HG02870 (cell line): ENCODE measurements around the gene TBC1D26.
"Not testable (repeated sequence)": the region's sequence is repeated elsewhere in the genome, so short reads cannot be mapped to it uniquely, and the experiment has no call there.

Source experiments
- ATAC-seq: cut with Tn5 transposase; IDR thresholded peaks from one replicate; pipeline ENCODE4 v1.9.1; 2021; ENCODE audit warnings: mild to moderate bottlenecking, moderate library complexity; ENCODE audit not compliant: unreplicated experiment

The TBC1D26 gene

DNA sequence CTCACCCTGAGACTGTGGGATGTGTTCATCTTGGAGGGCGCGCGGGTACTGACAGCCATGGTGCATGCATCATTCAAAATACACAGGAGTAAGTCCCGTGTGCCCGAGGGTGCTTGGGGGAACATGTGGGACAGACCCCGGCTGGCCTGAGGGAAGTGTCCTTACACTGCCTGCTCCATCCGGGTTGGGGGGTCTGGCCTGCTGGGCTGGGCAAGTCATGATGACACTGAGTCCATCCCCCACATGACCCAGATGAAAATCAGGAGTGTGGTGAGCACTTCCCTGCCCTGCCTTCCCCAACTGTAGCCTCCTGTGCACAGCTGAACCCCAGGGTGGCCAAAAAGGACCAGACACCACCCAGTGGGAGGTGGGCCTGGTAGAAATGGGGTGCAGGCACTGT is 10.8 kb downstream of the TBC1D26 start:
- no peak for ATAC-seq

DNA sequence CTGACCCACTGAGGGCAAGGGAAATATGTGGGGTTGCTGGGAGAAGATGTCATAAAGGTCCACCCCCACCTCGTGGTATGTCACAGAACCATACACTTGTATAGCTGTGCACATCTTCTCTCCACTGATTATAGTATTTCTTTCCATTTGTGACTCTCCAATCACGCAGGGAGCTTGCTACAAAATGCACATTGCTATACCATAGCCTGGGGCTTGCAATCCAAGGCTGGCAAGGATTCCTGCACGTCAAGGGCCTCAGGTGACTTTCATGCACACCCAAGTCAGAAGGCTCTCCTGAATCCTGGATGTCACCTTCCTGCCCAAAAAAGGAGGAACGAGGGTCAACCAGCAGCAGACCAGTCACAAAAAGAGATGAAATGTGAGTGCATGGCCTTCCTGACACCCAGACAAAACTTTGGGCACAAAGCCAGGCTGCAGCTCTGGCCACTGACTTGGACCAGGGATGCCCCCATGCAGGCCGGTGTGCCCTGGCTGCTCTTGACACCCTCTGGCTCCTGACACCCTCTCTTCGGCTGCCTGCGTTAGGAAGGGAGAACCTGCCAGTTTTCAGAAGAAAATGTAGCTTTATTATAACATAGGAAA is 12.1 kb downstream of the TBC1D26 start:
- ATAC-seq = no peak

DNA sequence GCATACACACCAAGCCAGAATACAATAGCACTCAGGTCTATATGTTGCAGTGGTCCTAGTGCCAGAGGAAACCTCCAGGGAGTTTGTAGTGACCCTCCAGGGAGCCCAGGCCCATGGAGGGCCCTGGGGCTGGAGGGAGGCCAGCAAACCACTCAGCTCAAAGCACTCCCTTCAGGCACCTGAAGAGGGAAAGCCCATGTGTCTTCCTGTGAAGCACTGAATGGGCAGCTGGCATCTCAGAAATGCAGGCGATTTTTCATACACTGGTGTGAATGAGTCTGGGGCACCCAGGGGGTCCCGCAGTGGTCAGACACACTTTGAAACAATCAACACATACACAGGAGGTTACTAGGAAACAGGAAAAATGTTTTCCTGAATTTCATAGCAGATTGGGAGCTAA is 12.8 kb downstream of the TBC1D26 start:
- no peak for ATAC-seq

DNA sequence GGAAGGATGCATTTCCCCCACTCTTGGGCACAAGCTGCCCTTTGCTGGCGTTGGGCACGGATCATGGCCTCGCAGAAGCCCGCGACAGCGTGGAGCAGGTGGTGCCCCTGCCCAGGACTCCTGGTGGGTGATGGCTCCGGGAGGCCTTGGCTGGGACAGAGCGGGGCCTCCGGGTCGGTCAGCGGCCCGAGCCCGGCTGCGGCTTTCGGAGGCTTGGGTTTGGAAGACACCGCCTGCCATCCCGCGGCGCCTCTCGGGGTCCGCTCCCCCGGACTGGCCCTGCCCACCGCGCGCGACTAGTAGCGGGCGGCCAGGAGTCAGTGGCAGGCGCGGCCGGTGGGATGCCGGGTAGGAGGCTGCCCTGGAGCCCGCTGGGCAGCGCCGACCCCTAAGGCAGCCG is 17.3 kb downstream of the TBC1D26 start:
- ATAC-seq = not testable (repeated sequence)

GRCh38 chr17:15768865-15769533 is 36.9 kb downstream of the TBC1D26 start:
- not testable (repeated sequence) for ATAC-seq

DNA sequence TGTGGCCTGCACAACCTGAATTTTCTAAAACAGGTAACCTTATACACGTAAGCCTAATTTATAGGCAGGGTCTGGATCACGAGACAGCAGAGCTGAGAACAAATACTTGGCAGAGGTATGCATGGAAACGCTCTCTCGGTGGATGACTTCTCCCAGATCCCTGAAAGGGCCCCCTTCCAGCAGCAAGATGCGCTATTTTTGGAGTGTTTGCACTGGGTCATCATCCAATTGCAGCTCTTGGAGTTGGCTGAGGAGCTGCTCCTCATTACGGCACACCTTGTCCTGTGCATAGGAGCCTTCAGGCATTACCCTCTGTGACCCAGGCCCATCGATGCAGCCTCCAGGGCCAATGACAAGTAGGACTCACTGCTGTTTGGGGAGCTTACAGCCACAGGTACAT is 38.6 kb downstream of the TBC1D26 start:
- ATAC-seq = not testable (repeated sequence)

DNA sequence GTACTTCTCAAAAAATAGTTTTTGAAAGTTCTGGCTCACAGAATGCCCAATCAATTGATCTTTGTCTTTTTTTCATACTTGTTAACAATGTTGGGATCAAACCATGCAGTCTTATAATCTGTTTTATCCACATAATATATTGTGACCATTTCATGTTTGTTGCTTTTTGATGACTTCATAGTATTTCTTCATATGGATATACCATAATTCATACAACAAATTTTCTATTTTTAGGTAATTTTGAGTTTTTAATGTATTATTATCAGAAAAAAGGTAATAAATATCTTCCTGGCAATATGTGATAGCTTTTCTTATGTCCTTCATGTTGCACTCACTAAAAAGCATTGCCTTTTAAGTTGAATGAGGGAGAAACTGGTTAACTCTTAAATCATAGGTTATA is 44.8 kb downstream of the TBC1D26 start:
- ATAC-seq = no peak

GRCh38 chr17:15777297-15777696 is 45.2 kb downstream of the TBC1D26 start:
- ATAC-seq = no peak

- ATAC-seq = no peak
Measured at GRCh38 chr17:15777717-15778116, 45.6 kb downstream of the TBC1D26 start.

- ATAC-seq = no peak
Measured at GRCh38 chr17:15779119-15779518, 47.0 kb downstream of the TBC1D26 start.

DNA sequence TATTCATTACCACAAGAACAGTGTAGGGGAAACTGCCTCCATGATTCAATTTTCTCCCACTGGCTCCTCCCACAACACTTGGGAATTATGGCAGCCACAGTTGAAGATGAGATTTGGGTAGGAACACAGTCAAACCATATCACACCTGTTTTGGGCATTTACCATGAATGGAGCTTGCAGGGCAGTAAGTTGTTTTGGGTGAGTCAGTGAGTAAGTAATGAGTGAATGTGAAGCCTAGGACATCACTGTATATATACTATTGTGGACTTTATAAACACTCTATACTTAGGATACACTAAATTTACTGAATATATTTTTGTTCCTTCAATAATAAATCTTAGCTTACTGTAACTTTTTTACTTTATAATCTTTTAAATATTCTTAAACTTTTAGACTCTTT is 48.1 kb downstream of the TBC1D26 start:
- ATAC-seq = no peak

- ATAC-seq = no peak
Measured at GRCh38 chr17:15782866-15783265, 50.8 kb downstream of the TBC1D26 start.

DNA sequence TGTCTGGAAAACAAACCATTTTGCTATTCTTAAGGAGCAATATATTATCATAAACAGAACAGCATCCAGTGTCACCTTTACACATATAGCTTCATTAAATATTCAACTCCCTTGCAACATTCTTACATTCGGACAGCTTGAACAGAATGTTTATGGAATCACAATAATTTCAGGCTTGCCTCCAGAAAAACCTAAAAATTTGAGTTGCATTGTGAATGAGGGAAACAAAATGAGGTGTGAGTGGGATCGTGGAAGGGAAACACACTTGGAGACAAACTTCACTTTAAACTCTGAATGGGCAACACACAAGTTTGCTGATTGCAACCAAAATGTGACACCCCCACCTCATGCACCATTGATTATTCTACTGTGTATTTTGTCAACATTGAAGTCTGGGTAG is 51.4 kb downstream of the TBC1D26 start:
- no peak for ATAC-seq

DNA sequence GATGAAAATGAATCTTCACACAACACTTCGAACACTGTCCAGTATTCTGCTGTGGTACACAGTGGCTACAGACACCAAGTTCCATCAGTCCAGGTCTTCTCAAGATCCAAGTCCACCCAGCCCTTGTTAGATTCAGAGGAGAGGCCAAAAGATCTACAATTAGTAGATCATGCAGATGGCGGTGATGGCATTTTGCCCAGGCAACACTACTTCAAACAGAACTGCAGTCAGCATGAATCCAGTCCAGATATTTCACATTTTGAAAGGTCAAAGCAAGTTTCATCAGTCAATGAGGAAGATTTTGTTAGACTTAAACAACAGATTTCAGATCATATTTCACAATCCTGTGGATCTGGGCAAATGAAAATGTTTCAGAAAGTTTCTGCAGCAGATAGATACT is 52.3 kb downstream of the TBC1D26 start:
- not testable (repeated sequence) for ATAC-seq

GRCh38 chr17:15787363-15788075 is 55.4 kb downstream of the TBC1D26 start:
- not testable (repeated sequence) for ATAC-seq

- not testable (repeated sequence) for ATAC-seq
Measured at GRCh38 chr17:15788365-15788764, 56.3 kb downstream of the TBC1D26 start.
